ENCODE measurements around the gene IFIT2. TPM values are rescaled to one million over a fixed set of nuclear protein-coding genes. Genes with fewer than 3 reads are reported as not detected.
"Not testable (repeated sequence)": the region's sequence is repeated elsewhere in the genome, so short reads cannot be mapped to it uniquely, and the experiment has no call there.

IFIT2 gene
- total RNA-seq, 1 donor: 99.4 TPM

- Histone ChIP-seq H3K27me3 (ENCODE audit: insufficient read depth, low read length) (no peaks in the 10 kb centered on the region), H3K4me3 (ENCODE audit: low read length) (no peak overlapping the region)
Measured at GRCh38 chr10:89309156-89310055, 7.6 kb downstream of the IFIT2 start.

GRCh38 chr10:89310056-89310893 lies 8.4 kb downstream of the IFIT2 start:
- H3K4me3 ChIP-seq (ENCODE audit: low read length): no peak overlapping the region
- no peaks in the 10 kb centered on the region for H3K27me3 ChIP-seq (ENCODE audit: insufficient read depth, low read length)
- H3K9me3 ChIP-seq (ENCODE audit: low read depth, low read length): no peaks in the 10 kb centered on the region
- no peaks in the 10 kb centered on the region for H3K4me1 ChIP-seq (ENCODE audit: insufficient read depth, low read length)

More at GRCh38 chr10:89309156-89310055, 7.6 kb downstream of the IFIT2 start:
- Histone ChIP-seq H3K4me1 (ENCODE audit: insufficient read depth, low read length) (peaks cover 4% of the 10 kb centered on the region), H3K9me3 (ENCODE audit: low read depth, low read length) (no peaks in the 10 kb centered on the region)

- Histone ChIP-seq H3K4me3 (ENCODE audit: low read length) (no peak overlapping the region), H3K9me3 (ENCODE audit: low read depth, low read length) (no peaks in the 10 kb centered on the region), H3K27me3 (ENCODE audit: insufficient read depth, low read length) (no peaks in the 10 kb centered on the region), H3K4me1 (ENCODE audit: insufficient read depth, low read length) (no peaks in the 10 kb centered on the region)
Measured at GRCh38 chr10:89312973-89313372, 11.1 kb downstream of the IFIT2 start.

- Histone ChIP-seq H3K27me3 (ENCODE audit: insufficient read depth, low read length) (no peaks in the 10 kb centered on the region), H3K4me3 (ENCODE audit: low read length) (no peak overlapping the region), H3K9me3 (ENCODE audit: low read depth, low read length) (no peaks in the 10 kb centered on the region), H3K4me1 (ENCODE audit: insufficient read depth, low read length) (no peaks in the 10 kb centered on the region)
Measured at GRCh38 chr10:89314676-89315075, 12.8 kb downstream of the IFIT2 start.

- H3K4me3 ChIP-seq (ENCODE audit: low read length); H3K4me1 ChIP-seq (ENCODE audit: insufficient read depth, low read length); H3K27me3 ChIP-seq (ENCODE audit: insufficient read depth, low read length); H3K9me3 ChIP-seq (ENCODE audit: low read depth, low read length): not testable (repeated sequence)
Measured at GRCh38 chr10:89318047-89318446, 16.2 kb downstream of the IFIT2 start.

GRCh38 chr10:89325081-89325480 lies 23.2 kb downstream of the IFIT2 start:
- not testable (repeated sequence) for H3K9me3 ChIP-seq (ENCODE audit: low read depth, low read length); H3K27me3 ChIP-seq (ENCODE audit: insufficient read depth, low read length); H3K4me3 ChIP-seq (ENCODE audit: low read length)
- H3K4me1 ChIP-seq (ENCODE audit: insufficient read depth, low read length): peaks cover 34% of the 10 kb centered on the region

- not testable (repeated sequence) for H3K27me3 ChIP-seq (ENCODE audit: insufficient read depth, low read length); H3K4me3 ChIP-seq (ENCODE audit: low read length); H3K9me3 ChIP-seq (ENCODE audit: low read depth, low read length)
- H3K4me1 ChIP-seq (ENCODE audit: insufficient read depth, low read length): peaks cover 42% of the 10 kb centered on the region
Measured at GRCh38 chr10:89325856-89326255, 24.0 kb downstream of the IFIT2 start.

- peaks cover 63% of the 10 kb centered on the region for H3K4me1 ChIP-seq (ENCODE audit: insufficient read depth, low read length)
- H3K27me3 ChIP-seq (ENCODE audit: insufficient read depth, low read length): no peaks in the 10 kb centered on the region
- H3K9me3 ChIP-seq (ENCODE audit: low read depth, low read length): no peaks in the 10 kb centered on the region
- H3K4me3 ChIP-seq (ENCODE audit: low read length): peak within 1 kb of the TSS; percentile 55
Measured at GRCh38 chr10:89327803-89328441, 26.1 kb downstream of the IFIT2 start, which contains the start of gene IFIT3. Gene IFIT3, plus strand, starts transcription at chr10:89327997. Its CDS starts 77 bp downstream, at chr10:89328074.

- peaks cover 75% of the 10 kb centered on the region for H3K4me1 ChIP-seq (ENCODE audit: insufficient read depth, low read length)
- no peaks in the 10 kb centered on the region for H3K27me3 ChIP-seq (ENCODE audit: insufficient read depth, low read length)
- H3K4me3 ChIP-seq (ENCODE audit: low read length): peak overlapping the region; percentile 55
- H3K9me3 ChIP-seq (ENCODE audit: low read depth, low read length): no peaks in the 10 kb centered on the region
Measured at GRCh38 chr10:89329151-89329550, 27.3 kb downstream of the IFIT2 start.

GRCh38 chr10:89330014-89330413 lies 28.2 kb downstream of the IFIT2 start:
- H3K4me1 ChIP-seq (ENCODE audit: insufficient read depth, low read length): peaks cover 83% of the 10 kb centered on the region
- not testable (repeated sequence) for H3K27me3 ChIP-seq (ENCODE audit: insufficient read depth, low read length); H3K9me3 ChIP-seq (ENCODE audit: low read depth, low read length)
- peak overlapping the region; percentile 12 for H3K4me3 ChIP-seq (ENCODE audit: low read length)

GRCh38 chr10:89330537-89331212 lies 28.8 kb downstream of the IFIT2 start:
- no peaks in the 10 kb centered on the region for H3K9me3 ChIP-seq (ENCODE audit: low read depth, low read length)
- H3K4me3 ChIP-seq (ENCODE audit: low read length): peak overlapping the region; percentile 12
- peaks cover 90% of the 10 kb centered on the region for H3K4me1 ChIP-seq (ENCODE audit: insufficient read depth, low read length)

GRCh38 chr10:89331487-89332122 lies 29.8 kb downstream of the IFIT2 start:
- Histone ChIP-seq H3K4me3 (ENCODE audit: low read length) (peak overlapping the region; percentile 55), H3K4me1 (ENCODE audit: insufficient read depth, low read length) (peaks cover 97% of the 10 kb centered on the region)

More at GRCh38 chr10:89330537-89331212, 28.8 kb downstream of the IFIT2 start:
- no peaks in the 10 kb centered on the region for H3K27me3 ChIP-seq (ENCODE audit: insufficient read depth, low read length)

GRCh38 chr10:89332123-89332633 lies 30.3 kb downstream of the IFIT2 start:
- H3K4me1 ChIP-seq (ENCODE audit: insufficient read depth, low read length): peaks cover 94% of the 10 kb centered on the region
- H3K9me3 ChIP-seq (ENCODE audit: low read depth, low read length): no peaks in the 10 kb centered on the region
- H3K27me3 ChIP-seq (ENCODE audit: insufficient read depth, low read length): no peaks in the 10 kb centered on the region
- peak overlapping the region; percentile 55 for H3K4me3 ChIP-seq (ENCODE audit: low read length)

More at GRCh38 chr10:89331487-89332122, 29.8 kb downstream of the IFIT2 start:
- not testable (repeated sequence) for H3K9me3 ChIP-seq (ENCODE audit: low read depth, low read length); H3K27me3 ChIP-seq (ENCODE audit: insufficient read depth, low read length)

- Histone ChIP-seq H3K4me3 (ENCODE audit: low read length) (no peak overlapping the region), H3K9me3 (ENCODE audit: low read depth, low read length) (no peaks in the 10 kb centered on the region), H3K4me1 (ENCODE audit: insufficient read depth, low read length) (peaks cover 69% of the 10 kb centered on the region), H3K27me3 (ENCODE audit: insufficient read depth, low read length) (no peaks in the 10 kb centered on the region)
Measured at GRCh38 chr10:89335226-89335625, 33.4 kb downstream of the IFIT2 start.
